HG03575 (cell line): ENCODE measurements around the gene GADD45G.

Experiments used
- ATAC-seq: cut with Tn5 transposase; IDR thresholded peaks from one replicate; pipeline ENCODE4 v1.9.1; 2021; ENCODE audit not compliant: unreplicated experiment, insufficient number of reproducible peaks, low FRiP score; ENCODE audit errors: extremely low read depth

The GADD45G gene

DNA sequence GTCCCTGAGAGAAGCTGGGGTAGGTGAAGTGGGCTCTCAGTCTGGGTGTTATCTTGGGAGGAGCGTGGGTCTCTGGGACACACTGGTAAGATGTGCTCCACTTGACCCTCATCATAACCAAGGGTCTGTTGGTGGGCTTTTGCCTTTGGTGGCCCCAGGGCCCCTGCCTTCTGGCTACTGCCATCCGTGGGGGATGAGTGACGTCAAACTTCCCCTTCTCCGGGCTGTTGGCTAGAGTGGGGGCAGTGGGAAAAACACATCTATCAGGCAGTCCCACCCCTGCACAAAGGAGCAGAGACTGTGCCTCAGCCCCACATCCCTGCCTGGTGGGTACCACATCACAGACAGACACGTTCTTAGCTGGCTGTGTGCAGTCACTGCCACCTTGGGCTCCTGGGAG, 35.1 kb downstream of the GADD45G start:
- no peak for ATAC-seq

DNA sequence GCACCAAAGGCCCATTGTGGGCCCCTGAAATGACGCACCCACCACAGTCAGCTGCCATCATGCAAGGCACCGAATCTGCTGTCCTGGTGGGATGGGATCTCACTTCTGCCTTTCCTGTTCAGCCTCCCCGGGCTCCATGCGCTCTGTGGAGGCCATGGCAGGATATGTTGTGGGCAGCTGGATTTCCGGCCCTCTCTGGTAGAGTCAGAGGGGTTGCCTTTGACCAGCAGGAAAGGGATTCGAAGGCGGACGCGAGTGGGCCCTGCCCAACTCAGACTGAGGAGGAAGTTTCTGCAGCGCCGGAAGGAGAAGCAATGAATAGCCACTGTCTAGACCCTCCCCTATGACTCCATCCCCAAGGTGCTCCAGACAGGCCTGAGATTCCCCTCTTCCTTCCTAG, 35.5 kb downstream of the GADD45G start:
- no peak for ATAC-seq

DNA sequence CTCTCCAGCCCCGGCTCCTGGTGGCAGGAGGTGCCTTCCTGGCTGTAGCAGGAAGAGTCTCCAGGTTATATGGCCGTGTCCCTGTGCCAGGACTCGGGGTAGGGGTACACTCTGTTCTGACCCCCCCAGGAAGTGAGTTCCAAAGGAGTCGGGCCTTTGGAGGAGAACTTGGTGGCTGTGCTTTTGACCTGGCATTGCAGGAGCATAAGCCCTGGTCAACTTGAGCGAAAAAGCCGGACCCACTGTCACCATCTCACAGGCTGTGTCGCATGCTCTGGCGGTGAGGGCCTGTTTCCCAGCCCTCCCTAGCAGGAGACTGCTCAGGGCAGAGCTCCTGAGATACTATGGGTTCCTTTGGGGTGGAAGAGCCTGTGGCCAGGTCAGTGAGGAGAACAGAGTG, 36.0 kb downstream of the GADD45G start:
- no peak for ATAC-seq

DNA sequence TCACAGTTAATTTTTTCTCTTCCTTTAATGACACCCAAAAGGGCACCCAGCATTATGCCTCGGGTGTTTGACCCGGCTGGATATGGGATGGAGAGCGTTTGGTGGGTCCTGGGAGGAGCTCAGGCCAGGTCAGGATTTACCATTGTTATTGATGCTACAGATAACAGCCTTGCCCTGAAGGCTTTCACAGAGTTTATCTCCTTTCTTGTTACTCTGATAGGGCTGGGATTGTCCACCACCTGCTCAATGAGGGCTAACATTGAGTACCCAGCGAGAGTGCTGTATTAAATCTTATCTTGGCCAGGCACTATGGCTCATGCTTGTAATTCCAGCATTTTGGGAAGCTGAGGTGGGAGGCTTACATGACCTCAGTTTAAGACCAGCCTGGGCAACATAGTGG, 37.2 kb downstream of the GADD45G start:
- ATAC-seq, result no peak

DNA sequence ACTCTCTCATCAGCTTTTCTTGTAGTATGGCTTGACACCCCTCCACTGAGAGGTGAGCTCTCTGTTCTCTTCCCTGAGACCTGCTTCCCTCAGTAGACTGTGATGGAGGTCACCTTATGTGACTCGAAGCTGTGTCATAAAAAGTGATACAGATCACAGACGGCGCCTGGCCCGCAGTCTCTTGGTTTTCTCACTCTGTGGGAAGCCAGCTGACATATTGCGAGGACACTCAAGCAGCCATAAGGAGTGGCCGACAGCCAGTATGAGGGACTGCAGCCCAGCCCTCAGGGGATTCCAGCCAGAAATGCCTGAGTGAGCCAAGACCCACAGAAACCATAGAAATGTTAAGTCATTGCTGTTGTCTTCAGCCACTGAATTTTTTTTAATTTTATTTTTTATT, 38.0 kb downstream of the GADD45G start:
- ATAC-seq, result no peak

DNA sequence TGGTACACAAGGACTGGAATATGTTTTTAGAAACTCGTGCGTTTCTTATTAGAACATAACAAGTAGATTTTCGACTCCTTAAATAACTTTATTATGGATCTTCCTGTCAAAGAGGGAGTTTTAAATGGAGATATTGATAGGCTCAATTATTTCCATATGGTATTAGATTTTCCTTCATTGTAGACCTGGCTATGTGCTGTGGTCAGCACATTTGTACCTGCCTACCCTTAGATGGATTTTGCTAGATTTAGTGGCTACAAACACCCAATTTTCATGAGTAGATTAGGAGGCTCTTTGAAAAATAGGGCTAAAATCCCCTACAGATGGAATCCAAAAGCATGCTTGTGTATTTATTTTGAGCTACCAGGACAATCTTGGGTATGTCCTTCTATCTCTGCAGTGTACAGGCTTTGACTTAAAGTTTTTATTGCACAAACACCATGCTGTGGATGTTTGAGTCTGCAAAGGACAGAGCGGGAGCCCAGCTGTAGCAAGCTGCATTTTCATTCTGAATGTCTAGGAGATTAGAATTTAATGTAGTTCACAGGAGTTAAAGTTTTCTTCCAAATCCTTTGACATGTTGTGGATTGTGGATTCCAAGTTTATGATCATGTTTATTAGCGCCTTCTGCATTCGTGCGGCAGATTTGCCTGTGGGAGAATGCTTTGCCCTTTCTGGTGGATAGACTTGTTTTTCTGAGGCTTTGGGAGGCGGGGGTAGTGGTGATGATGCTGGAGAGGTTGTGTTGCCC, 41.6 kb downstream of the GADD45G start:
- no peak for ATAC-seq

DNA sequence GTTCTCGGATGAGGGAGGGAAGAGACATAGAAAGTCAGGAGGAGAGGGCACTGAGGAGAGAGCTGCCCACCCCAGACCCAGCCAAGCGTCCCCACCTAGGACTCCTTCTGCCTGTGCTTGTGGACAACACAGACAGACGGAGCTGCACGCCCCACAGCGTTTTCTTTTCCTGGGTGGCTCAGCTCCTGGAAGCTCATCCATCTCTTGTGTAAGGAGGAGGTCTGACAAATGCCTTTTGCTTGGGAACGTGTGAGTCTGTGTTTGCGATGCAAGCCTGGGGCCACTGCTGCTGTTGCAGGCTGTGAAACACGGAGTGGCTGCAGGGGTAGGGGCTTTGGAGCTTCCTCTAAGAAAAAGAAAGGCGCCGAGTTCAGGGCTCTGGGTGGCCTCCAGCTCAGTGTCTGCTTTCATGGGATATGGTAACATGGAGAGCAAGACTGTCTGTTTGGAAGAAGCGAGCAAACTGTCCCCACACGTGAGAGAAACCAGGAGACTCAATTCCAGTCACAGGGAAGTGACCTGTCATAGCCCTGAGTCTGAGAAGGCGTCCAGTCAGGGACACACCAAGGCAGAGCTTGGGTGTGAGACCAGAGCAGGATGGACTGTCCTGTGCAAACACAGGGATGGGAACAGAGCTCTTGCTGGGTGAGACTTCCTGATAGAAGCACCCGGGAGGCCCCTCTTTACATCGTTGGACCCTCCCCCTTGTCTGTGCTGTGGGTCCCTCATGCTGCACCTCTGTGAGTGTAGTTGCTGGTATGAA, 42.7 kb downstream of the GADD45G start:
- no peak for ATAC-seq

DNA sequence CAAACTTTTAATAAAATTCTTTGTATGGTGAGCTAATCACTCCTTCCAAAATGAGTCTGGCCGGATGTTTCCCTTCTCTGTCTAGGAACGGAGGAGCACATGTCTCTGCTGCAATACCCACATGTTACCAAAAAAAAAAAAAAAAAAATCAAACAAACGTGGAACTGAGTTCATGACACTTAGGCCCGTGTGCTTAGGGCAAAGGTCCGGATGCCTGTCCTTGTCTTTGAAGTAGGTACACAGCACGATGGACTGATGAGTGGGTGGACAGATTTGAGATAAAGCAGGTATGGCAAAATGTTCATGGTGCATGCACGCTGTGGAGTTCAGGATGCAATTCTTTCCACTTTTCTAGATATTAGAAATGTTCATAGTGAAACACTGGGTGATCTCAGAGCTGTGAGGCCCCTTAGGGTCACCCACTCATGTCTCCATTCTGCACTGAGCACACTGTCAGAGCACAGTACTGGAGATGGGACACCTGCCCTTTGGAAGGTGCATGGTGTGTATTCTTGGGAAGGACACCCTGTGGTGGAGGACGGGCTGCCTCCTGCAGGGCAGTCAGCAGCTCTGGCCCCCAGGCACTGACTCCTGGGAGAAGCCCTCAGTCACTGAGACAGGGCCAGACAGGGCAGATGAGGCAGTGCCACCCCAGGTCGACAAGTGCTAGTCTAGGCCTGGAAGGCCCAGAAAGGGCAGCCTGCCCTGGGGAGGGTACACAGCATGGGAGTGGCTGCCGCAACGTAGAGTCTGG, 43.6 kb downstream of the GADD45G start:
- ATAC-seq, result no peak

DNA sequence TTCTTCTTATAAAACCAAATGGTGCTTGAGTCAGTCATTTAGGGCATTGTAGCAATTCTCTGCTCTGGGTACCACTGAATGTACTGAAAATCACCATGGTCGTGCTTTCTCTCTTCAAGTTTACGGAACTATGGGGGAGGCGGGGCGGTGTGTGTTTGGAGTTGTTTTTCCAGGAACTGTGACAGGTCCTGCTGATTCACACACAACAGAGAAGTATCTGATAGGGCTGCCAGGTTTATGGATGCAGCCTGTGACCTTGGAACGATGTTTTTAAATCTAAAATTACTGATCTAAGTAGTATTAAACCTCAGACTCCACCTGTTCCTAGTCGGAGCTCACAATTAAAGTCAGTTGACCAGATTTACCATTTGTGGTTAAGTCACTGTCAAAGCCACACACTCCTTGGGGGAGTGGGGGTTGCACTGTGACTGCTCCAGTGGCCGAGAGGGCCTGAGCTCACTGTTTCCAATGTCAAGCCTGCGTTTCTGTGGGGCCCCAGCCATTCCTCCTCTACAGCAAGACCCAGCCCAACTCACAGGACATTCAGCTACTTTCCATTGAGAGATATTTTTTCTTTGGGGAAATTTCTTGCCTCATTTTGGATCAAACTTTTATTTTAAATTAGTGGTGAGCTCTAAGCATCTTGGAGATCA, 44.4 kb downstream of the GADD45G start:
- ATAC-seq, result no peak

DNA sequence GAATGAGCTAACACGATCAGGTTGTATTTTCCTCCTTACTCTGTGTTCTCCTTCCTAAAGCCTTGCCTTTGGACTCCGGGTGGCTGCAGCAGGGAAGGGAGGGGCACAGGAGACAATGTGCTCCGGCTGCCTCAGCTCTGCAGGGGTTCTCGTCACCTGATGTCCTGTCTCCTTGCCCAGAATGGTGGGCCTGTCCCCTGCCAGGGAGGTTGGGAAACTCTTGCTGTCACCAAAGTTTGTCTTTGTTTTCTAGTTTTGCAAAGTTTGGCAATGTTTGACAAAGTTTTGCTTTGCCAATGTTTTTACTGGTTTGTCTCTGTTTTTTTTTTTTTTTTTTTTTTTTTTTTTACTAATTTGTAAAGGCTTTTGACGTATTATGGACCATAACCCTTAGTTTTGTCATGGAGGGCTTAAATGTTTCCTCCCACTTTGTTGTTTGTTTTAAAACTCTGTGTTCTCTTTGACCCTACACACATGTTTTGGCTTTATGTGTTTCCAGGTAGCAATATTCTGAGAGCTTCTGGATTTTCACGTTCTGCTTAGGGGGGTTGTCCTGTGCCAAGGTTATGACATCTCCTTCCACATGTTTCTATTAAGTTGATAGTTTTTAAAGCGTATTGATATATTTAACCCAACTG, 49.3 kb downstream of the GADD45G start:
- ATAC-seq, result no peak

DNA sequence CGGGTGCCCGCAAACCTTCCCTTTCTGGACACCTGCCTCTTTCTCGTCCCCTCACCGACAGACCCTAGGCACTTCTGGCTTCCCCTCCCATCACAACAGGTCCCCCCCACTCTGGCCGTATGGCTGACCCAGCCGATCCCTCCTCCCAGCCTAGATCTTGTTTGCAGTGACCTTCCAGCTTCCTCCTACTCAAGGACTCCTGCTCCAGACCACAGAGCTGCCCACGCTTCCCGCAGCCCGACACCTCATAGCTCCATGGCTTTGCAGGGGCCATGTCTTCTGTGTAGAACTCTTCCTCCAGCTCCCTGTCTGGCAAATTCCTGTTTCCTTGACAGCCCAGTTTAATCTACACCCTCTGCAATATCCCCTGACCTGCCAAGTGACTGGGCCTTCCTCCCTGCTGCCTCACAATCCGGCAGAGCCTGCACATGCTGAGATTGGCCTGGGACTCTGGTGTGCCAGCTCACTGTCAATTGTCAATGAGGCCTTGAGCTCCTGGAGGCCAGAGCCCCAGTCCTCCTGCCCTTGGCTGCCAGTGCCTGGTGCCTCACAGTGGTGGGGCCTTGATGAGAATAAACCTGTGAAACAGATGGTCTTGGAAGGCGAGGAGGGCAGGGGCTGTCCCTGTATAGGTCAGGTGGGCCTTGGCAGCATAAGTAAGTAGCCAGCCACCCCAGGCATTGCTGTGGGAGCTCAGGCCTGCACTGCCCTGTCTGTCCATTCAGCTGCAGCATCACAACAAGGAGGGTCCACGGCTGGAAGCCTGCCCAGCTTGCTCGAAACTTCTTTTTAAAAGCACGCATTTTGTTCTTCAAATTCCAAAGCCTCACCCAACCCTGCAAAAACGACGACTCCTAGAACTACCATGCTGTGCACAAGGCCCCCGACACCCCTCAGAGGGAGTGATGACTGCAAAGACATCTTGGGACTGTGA, 50.5 kb downstream of the GADD45G start:
- ATAC-seq, result no peak
